T1000 (cell line): ENCODE data around the gene NR3C2.
"Not testable (repeated sequence)": the region's sequence is repeated elsewhere in the genome, so short reads cannot be mapped to it uniquely, and the experiment has no call there.

Experiments used
- DNase-seq: peaks from one replicate; lab custom pipeline; 2025; ENCODE audit warnings: mixed read lengths; lab: John Stamatoyannopoulos, UW

NR3C2 gene

GRCh38 chr4:148112231-148112982, 329.8 kb downstream of the NR3C2 start:
- no peak for DNase-seq

GRCh38 chr4:148110169-148110568, 332.0 kb downstream of the NR3C2 start:
- no peak for DNase-seq

- no peak for DNase-seq
These were observed 333.0 kb downstream of the NR3C2 start for GRCh38 chr4:148109216-148109615.

GRCh38 chr4:148108766-148109165, 333.4 kb downstream of the NR3C2 start:
- no peak for DNase-seq

GRCh38 chr4:148103597-148104355, 338.4 kb downstream of the NR3C2 start:
- no peak for DNase-seq

- DNase-seq, result no peak
These were observed 340.4 kb downstream of the NR3C2 start for GRCh38 chr4:148101790-148102189.

GRCh38 chr4:148101235-148101634, 341.0 kb downstream of the NR3C2 start:
- DNase-seq, result no peak

GRCh38 chr4:148097801-148098200, 344.4 kb downstream of the NR3C2 start:
- DNase-seq, result no peak

GRCh38 chr4:148095346-148095923, 346.8 kb downstream of the NR3C2 start:
- no peak for DNase-seq

GRCh38 chr4:148094149-148094548, 348.1 kb downstream of the NR3C2 start:
- DNase-seq, result no peak

GRCh38 chr4:148093065-148093464, 349.1 kb downstream of the NR3C2 start:
- no peak for DNase-seq

- no peak for DNase-seq
These were observed 349.7 kb downstream of the NR3C2 start for GRCh38 chr4:148092316-148093014.

GRCh38 chr4:148091896-148092295, 350.3 kb downstream of the NR3C2 start:
- DNase-seq, result no peak

GRCh38 chr4:148090503-148091476, 351.4 kb downstream of the NR3C2 start:
- no peak for DNase-seq

GRCh38 chr4:148090029-148090428, 352.2 kb downstream of the NR3C2 start:
- DNase-seq, result no peak

- no peak for DNase-seq
These were observed 352.6 kb downstream of the NR3C2 start for GRCh38 chr4:148089624-148090023.

- DNase-seq, result not testable (repeated sequence)
These were observed 359.1 kb downstream of the NR3C2 start for GRCh38 chr4:148083073-148083472.

- DNase-seq, result no peak
These were observed 360.5 kb downstream of the NR3C2 start for GRCh38 chr4:148081745-148082144.

- no peak for DNase-seq
These were observed 360.9 kb downstream of the NR3C2 start for GRCh38 chr4:148081267-148081666.

GRCh38 chr4:148079961-148080360, 362.3 kb downstream of the NR3C2 start:
- DNase-seq, result no peak

GRCh38 chr4:148078061-148078460, 364.2 kb downstream of the NR3C2 start:
- DNase-seq, result no peak
